Thyroid gland (tissue), 4 donors: Measurements from ENCODE around the gene MALT1. TPM values are rescaled to one million over a fixed set of nuclear protein-coding genes. Genes with fewer than 3 reads are reported as not detected.

Source experiments
- DNase-seq, 2 donors: peaks; one replicate each; pipeline ENCODE4 v3.0.0-alpha.2; 2019
- H3K27ac ChIP-seq, 3 donors: fragments of 200-600 bp; sonication (generic); 1 replicate in 2 of 3; 2 replicates in 1 of 3; pipeline ENCODE4 v1.5.1; 2016 to 2019; ENCODE audit warnings: mild to moderate bottlenecking in 1 of 3, moderate library complexity in 1 of 3
- H3K27me3 ChIP-seq: fragments of 200-600 bp; sonication (generic); one replicate; pipeline ENCODE4 v1.5.1; 2019
- H3K36me3 ChIP-seq, 2 donors: fragments of 200-600 bp; sonication (generic); one replicate each; pipeline ENCODE4 v1.5.1; 2016 to 2019
- H3K4me1 ChIP-seq, 2 donors: fragments of 200-600 bp; sonication (generic); one replicate each; pipeline ENCODE4 v1.5.1; 2017 to 2019
- H3K4me3 ChIP-seq, 3 donors: fragments of 200-600 bp; sonication (generic); replicated peaks in 1 of 3; 1 replicate in 2 of 3; 2 replicates in 1 of 3; pipeline ENCODE4 v1.5.1; 2016; ENCODE audit warnings: mild to moderate bottlenecking in 1 of 3
- H3K9me3 ChIP-seq: fragments of 200-600 bp; sonication (generic); one replicate; pipeline ENCODE4 v1.5.1; 2017
- CTCF ChIP-seq, 6 experiments: fragments of 200-600 bp in 3 of 6; fragments of 450-650 bp in 3 of 6; sonication (generic) in 3 of 6; IDR thresholded peaks; one replicate each; pipeline ENCODE4 v1.5.1; 2016 to 2019; ENCODE audit warnings: antibody characterized with exemption in 6 of 6, mild to moderate bottlenecking in 2 of 6, inconsistent platforms in 1 of 6, moderate library complexity in 1 of 6
- POLR2A ChIP-seq, 2 donors: fragments of 450-650 bp; IDR thresholded peaks; one replicate each; pipeline ENCODE4 v1.6.1; 2017; ENCODE audit warnings: antibody characterized with exemption in 2 of 2, mild to moderate bottlenecking in 2 of 2, moderate library complexity in 1 of 2
- WGBS, 2 donors: methylation state at CpG; one replicate each; pipeline ENCODE4 v1.1.5; 2017; 5-methylcytosine and 5-hydroxymethylcytosine counted together
- intact Hi-C: fragments of 100-400 bp; cut with DNase I; formaldehyde crosslinking; loops from one replicate; pipeline ENCODE4 v1.15.1; 2023
- total RNA-seq, 4 donors: library from RNA; depleted of rRNA; stranded (reverse); fragments of >200 nt; gene quantifications; one replicate each; pipeline ENCODE4 v1.2.3, GENCODE V29; 2016

Gene MALT1
- total RNA-seq, 4 donors from 2014 or later = 26.3 to 42.1 (median 30.2) TPM

GRCh38 chr18:58653814-58654509 is 17.3 kb upstream of the MALT1 start:
- 84 to 90% methylated on average over 3 of the region's 3 CpGs for WGBS, 2 donors
- Histone ChIP-seq H3K36me3 (no peaks in the 10 kb centered on the region), H3K9me3 (no peaks in the 10 kb centered on the region), H3K27me3 (no peaks in the 10 kb centered on the region), H3K4me3 (no peak overlapping the region), H3K27ac (no peak overlapping the region), H3K4me1 (no peaks in the 10 kb centered on the region)
- intact Hi-C loops = no loop called here
- no peak for DNase-seq
- TF ChIP-seq POLR2A (IDR thresholded peaks at IDR 0.05) = no peak
- no peak for TF ChIP-seq CTCF (IDR thresholded peaks at IDR 0.05)

GRCh38 chr18:58654896-58655614 is 16.2 kb upstream of the MALT1 start:
- no peak overlapping the region for H3K4me3 ChIP-seq
- no peak overlapping the region for H3K27ac ChIP-seq
- 91 to 94% methylated on average over 6 of the region's 6 CpGs for WGBS, 2 donors
- intact Hi-C loops = no loop called here
- H3K4me1 ChIP-seq = no peaks in the 10 kb centered on the region
- no peaks in the 10 kb centered on the region for H3K27me3 ChIP-seq
- TF ChIP-seq CTCF (IDR thresholded peaks at IDR 0.05) = no peak
- no peak for TF ChIP-seq POLR2A (IDR thresholded peaks at IDR 0.05)
- no peak for DNase-seq
- no peaks in the 10 kb centered on the region for H3K9me3 ChIP-seq
- H3K36me3 ChIP-seq = no peaks in the 10 kb centered on the region

- no peak for DNase-seq
- no peak for TF ChIP-seq POLR2A (IDR thresholded peaks at IDR 0.05)
- TF ChIP-seq CTCF (IDR thresholded peaks at IDR 0.05) = no peak
- intact Hi-C loops = no loop called here
- Histone ChIP-seq H3K9me3 (no peaks in the 10 kb centered on the region), H3K27me3 (no peaks in the 10 kb centered on the region), H3K27ac (no peak overlapping the region), H3K4me1 (no peaks in the 10 kb centered on the region), H3K4me3 (no peak overlapping the region), H3K36me3 (no peaks in the 10 kb centered on the region)
- WGBS, 2 donors = 94 to 97% methylated on average over 2 of the region's 2 CpGs
These were observed 14.2 kb upstream of the MALT1 start for GRCh38 chr18:58657081-58657480.

GRCh38 chr18:58657494-58657893 is 13.8 kb upstream of the MALT1 start:
- no peaks in the 10 kb centered on the region for H3K27me3 ChIP-seq
- no peaks in the 10 kb centered on the region for H3K36me3 ChIP-seq
- no peak overlapping the region for H3K27ac ChIP-seq
- no peaks in the 10 kb centered on the region for H3K4me1 ChIP-seq
- 94% methylated on average over 1 of the region's 1 CpG for WGBS, 2 donors
- DNase-seq = no peak
- H3K9me3 ChIP-seq = no peaks in the 10 kb centered on the region
- intact Hi-C loops = no loop called here
- H3K4me3 ChIP-seq = no peak overlapping the region
- TF ChIP-seq POLR2A (IDR thresholded peaks at IDR 0.05) (no peak), CTCF (IDR thresholded peaks at IDR 0.05) (no peak)

- TF ChIP-seq CTCF (IDR thresholded peaks at IDR 0.05) = no peak
- TF ChIP-seq POLR2A (IDR thresholded peaks at IDR 0.05) = no peak
- H3K4me1 ChIP-seq = no peaks in the 10 kb centered on the region
- no peaks in the 10 kb centered on the region for H3K27me3 ChIP-seq
- 95 to 99% methylated on average over 4 of the region's 4 CpGs for WGBS, 2 donors
- H3K27ac ChIP-seq = no peak overlapping the region
- no peaks in the 10 kb centered on the region for H3K9me3 ChIP-seq
- H3K4me3 ChIP-seq = no peak overlapping the region
- DNase-seq = no peak
- intact Hi-C loops = no loop called here
- H3K36me3 ChIP-seq = no peaks in the 10 kb centered on the region
These were observed 11.6 kb upstream of the MALT1 start for GRCh38 chr18:58659691-58660090.
